ENCODE measurements around the gene PLAGL2. TPM values are rescaled to one million over a fixed set of nuclear protein-coding genes. Genes with fewer than 3 reads are reported as not detected.
A peak's percentile ranks its signal among the peaks of the same experiment; 100 is the strongest.
"Not testable (repeated sequence)": the region's sequence is repeated elsewhere in the genome, so short reads cannot be mapped to it uniquely, and the experiment has no call there.

The PLAGL2 gene
- total and polyA plus RNA-seq, 3 experiments from 2014 or later, result 4.4 to 121 (median 120) TPM

DNA sequence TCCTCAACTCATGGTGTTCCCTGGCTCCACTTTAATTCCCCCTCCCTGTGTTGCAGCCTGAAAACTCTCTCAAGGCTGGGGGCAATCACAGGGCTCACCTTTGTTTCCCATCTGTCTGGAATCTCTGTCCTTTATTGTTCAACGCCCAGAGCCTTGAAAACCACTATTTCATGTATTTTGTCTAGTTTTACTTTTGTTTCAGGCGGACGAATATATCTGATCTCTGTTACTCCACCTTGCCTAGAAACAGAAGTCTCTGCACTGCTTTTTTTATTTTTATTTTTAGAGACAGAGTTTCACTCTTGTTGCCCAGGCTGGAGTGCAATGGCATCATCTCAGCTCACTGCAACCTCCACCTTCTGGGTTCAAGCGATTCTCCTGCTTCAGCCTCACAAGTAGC lies 27.6 kb downstream of the PLAGL2 start:
- CTCF ChIA-PET, result no interaction called here
- DNase-seq, result no peak
- Mint-ChIP-seq H3K36me3 (no peaks in the 10 kb centered on the region), H3K4me1 (no peaks in the 10 kb centered on the region), H3K9me3 (no peaks in the 10 kb centered on the region), H3K4me3 (no peak overlapping the region), H3K27me3 (peaks cover 0 to 2% of the 10 kb centered on the region in 2 donors), H3K27ac (peak overlapping the region in 1 of 8 donors; percentile 71)
- Histone ChIP-seq H3K4me1 (ENCODE audit: insufficient read depth, low read length) (no peaks in the 10 kb centered on the region), H3K36me3 (ENCODE audit: insufficient read depth, low read length) (no peaks in the 10 kb centered on the region), H3K4me3 (ENCODE audit: low read length) (no peak overlapping the region), H3K27me3 (ENCODE audit: insufficient read depth, low read length, poor library complexity, severe bottlenecking) (no peaks in the 10 kb centered on the region), H3K27ac (ENCODE audit: low read depth, low read length) (no peak overlapping the region), H3K9me3 (ENCODE audit: low read length) (no peaks in the 10 kb centered on the region)
- POLR2A ChIA-PET, result no interaction called here

DNA sequence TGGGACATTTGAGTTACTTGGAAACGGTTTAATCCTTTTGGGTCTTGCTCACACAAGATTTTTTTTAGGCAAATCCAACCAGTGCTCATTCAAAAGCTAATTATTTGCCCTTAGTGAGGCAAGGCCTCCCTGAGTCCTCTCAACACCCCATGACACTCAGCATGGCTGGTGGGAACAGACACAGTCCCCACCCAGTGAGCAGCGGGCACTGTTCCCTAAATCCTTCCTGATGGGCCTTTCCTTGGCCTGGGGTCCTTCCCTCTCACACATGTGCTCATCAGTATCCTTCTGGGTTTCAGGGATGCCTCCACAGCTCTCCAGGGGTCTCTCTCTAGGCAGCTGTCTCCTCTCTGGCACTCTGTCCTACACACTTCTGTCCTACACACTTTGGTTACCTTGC lies 28.0 kb downstream of the PLAGL2 start:
- Histone ChIP-seq H3K27ac (ENCODE audit: low read depth, low read length) (no peak overlapping the region), H3K36me3 (ENCODE audit: insufficient read depth, low read length) (no peaks in the 10 kb centered on the region), H3K27me3 (ENCODE audit: insufficient read depth, low read length, poor library complexity, severe bottlenecking) (no peaks in the 10 kb centered on the region), H3K9me3 (ENCODE audit: low read length) (no peaks in the 10 kb centered on the region), H3K4me1 (ENCODE audit: insufficient read depth, low read length) (no peaks in the 10 kb centered on the region), H3K4me3 (ENCODE audit: low read length) (no peak overlapping the region)
- Mint-ChIP-seq H3K27ac (no peak overlapping the region), H3K36me3 (no peaks in the 10 kb centered on the region), H3K27me3 (peaks cover 0 to 2% of the 10 kb centered on the region in 2 donors), H3K9me3 (no peaks in the 10 kb centered on the region), H3K4me3 (no peak overlapping the region), H3K4me1 (no peaks in the 10 kb centered on the region)
- DNase-seq, result no peak
- ChIA-PET POLR2A (no interaction called here), CTCF (no interaction called here)

DNA sequence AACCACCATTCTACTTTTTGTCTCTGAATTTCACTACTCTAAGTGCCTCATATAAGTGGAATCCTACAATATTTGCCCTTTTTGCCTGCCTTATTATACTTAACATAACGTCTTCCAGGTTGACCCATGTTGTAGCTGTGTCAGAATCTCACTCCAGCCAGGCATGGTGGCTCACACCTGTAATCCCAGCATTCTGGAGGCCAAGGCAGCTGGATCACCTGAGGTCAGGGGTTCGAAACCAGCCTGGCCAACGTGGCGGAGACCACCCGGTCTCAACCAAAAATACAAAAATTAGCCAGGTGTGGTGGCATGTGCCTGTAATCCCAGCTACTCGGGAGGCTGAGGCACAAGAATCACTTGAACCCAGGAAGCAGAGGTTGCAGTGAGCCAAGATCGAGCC lies 29.8 kb downstream of the PLAGL2 start:
- not testable (repeated sequence) for H3K4me3 ChIP-seq (ENCODE audit: low read length)

DNA sequence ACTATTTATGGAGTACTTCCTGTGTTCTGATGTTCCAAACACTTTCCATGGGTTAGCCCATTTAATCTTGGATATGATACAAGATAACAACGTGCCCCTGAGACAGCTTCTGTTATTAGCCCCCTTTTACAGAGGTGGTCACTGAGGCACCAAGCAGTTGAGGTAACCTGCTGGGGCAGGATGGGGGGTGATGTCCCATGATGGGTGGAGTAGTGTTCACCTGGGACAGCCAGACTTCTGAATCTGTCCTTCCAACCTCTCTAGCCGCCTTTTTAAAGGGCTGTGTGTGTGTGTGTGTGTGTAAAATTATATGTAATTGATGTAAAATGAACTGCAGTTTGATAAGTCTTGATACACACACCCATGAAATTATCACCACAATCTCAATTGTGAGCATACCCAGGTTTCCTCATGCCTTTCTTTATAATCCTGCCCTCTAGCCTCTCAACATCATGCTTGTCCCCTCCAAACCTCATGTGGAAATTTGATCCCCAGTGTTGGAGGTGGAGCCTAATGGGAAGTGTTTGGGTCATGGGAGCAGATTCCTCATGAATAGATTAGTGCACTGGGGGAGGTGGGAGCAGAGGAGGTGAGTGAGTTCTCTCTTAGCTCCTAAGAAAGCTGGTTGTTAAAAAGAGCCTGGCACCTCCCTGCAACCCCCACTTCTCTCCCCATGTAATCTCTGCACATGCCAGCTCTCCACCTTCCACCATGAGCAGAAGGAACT lies 39.2 kb downstream of the PLAGL2 start:
- Histone ChIP-seq H3K27me3 (ENCODE audit: insufficient read depth, low read length, poor library complexity, severe bottlenecking) (no peaks in the 10 kb centered on the region), H3K4me1 (ENCODE audit: insufficient read depth, low read length) (no peaks in the 10 kb centered on the region), H3K9me3 (ENCODE audit: low read length) (no peaks in the 10 kb centered on the region), H3K36me3 (ENCODE audit: insufficient read depth, low read length) (peaks cover 9% of the 10 kb centered on the region), H3K27ac (ENCODE audit: low read depth, low read length) (no peak overlapping the region), H3K4me3 (ENCODE audit: low read length) (no peak overlapping the region)
- no peaks in the 10 kb centered on the region for H3K4me1 Mint-ChIP-seq
- H3K9me3 Mint-ChIP-seq, result no peaks in the 10 kb centered on the region
- no peak overlapping the region for H3K4me3 Mint-ChIP-seq
- H3K27me3 Mint-ChIP-seq, result no peaks in the 10 kb centered on the region
- ChIA-PET POLR2A (no interaction called here), CTCF (no interaction called here)
- no peak for DNase-seq
- H3K36me3 Mint-ChIP-seq, result peaks cover 4 to 39% (median 17%) of the 10 kb centered on the region in 3 donors
- H3K27ac Mint-ChIP-seq, result peak overlapping the region in 2 of 8 donors; percentile 47 to 77

More for the DNA sequence above, 29.8 kb downstream of the PLAGL2 start:
- H3K4me1 ChIP-seq (ENCODE audit: insufficient read depth, low read length); H3K27me3 ChIP-seq (ENCODE audit: insufficient read depth, low read length, poor library complexity, severe bottlenecking); H3K9me3 ChIP-seq (ENCODE audit: low read length); DNase-seq; H3K27me3 Mint-ChIP-seq; H3K4me3 Mint-ChIP-seq; H3K36me3 Mint-ChIP-seq; H3K4me1 Mint-ChIP-seq; H3K36me3 ChIP-seq (ENCODE audit: insufficient read depth, low read length); H3K27ac ChIP-seq (ENCODE audit: low read depth, low read length); CTCF ChIA-PET; H3K9me3 Mint-ChIP-seq; H3K27ac Mint-ChIP-seq; POLR2A ChIA-PET: not testable (repeated sequence)

DNA sequence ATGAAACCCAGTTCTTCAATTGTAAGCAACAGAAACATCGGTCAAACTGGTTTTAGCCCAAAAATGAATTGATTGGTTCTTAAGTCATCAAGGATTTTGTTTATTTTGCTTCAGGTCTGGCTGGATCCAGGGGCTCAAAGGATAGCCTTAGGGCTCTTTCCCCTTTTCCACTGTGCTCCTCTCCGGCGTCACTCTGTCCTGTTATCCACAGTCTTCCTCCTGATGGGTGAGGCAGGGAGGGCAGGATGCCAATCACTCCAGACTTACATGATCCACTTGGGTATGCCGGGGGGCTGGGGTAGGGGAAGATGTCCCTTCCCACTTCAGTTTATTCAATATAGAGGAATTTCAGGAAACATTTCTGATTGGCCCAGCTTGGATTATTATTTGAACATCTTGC lies 40.0 kb downstream of the PLAGL2 start:
- no peak overlapping the region for H3K4me3 ChIP-seq (ENCODE audit: low read length)
- peak overlapping the region in 3 of 8 donors; percentile 10 to 56 (median 35) for H3K27ac Mint-ChIP-seq
- CTCF ChIA-PET, result no interaction called here
- H3K4me1 Mint-ChIP-seq, result no peaks in the 10 kb centered on the region
- no peaks in the 10 kb centered on the region for H3K4me1 ChIP-seq (ENCODE audit: insufficient read depth, low read length)
- H3K9me3 ChIP-seq (ENCODE audit: low read length), result no peaks in the 10 kb centered on the region
- H3K27me3 ChIP-seq (ENCODE audit: insufficient read depth, low read length, poor library complexity, severe bottlenecking), result no peaks in the 10 kb centered on the region
- H3K9me3 Mint-ChIP-seq, result no peaks in the 10 kb centered on the region
- peaks cover 9% of the 10 kb centered on the region for H3K36me3 ChIP-seq (ENCODE audit: insufficient read depth, low read length)
- POLR2A ChIA-PET, result no interaction called here
- peaks cover 4 to 44% (median 19%) of the 10 kb centered on the region in 3 donors for H3K36me3 Mint-ChIP-seq
- no peaks in the 10 kb centered on the region for H3K27me3 Mint-ChIP-seq
- no peak overlapping the region for H3K27ac ChIP-seq (ENCODE audit: low read depth, low read length)
- DNase-seq, result peak in 1 of 5 donors; percentile 26
- no peak overlapping the region for H3K4me3 Mint-ChIP-seq

DNA sequence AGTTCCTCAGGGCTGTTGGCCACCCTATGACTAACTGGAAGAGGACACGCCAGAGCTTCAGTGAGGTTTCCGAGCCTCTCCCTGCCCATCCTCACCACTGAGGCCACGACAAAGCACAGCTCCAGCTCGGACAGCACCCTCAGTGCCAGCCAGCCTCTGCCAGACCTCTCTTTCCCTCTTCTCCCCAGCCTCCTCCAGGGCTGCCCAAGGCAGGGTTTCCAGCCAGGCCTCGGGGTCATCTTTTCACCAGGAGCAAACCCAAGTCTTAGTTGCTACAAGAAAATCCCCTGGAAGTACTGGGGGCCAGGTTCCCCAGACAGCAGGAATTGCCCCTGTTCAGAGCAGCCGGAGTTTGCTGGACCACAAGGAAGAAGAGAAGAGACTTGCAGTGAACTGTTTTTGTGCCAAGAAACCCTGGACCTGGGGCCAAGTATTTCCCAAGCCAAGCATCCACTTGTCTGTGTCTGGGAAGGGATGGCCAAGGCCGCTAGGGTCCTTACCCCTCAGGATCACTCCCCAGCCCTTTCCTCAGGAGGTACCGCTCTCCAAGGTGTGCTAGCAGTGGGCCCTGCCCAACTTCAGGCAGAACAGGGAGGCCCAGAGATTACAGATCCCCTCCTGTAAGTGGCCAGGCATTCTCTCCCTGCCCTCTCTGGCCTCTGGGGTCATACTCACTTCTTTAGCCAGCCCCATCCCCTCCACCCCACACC lies 41.6 kb downstream of the PLAGL2 start:
- Mint-ChIP-seq H3K4me1 (no peaks in the 10 kb centered on the region), H3K4me3 (no peak overlapping the region), H3K27me3 (peaks cover 0 to 2% of the 10 kb centered on the region in 2 donors), H3K36me3 (peaks cover 4 to 60% (median 28%) of the 10 kb centered on the region in 3 donors), H3K27ac (peak overlapping the region in 5 of 8 donors; percentile 17 to 66 (median 51)), H3K9me3 (no peaks in the 10 kb centered on the region)
- Histone ChIP-seq H3K4me3 (ENCODE audit: low read length) (no peak overlapping the region), H3K36me3 (ENCODE audit: insufficient read depth, low read length) (peaks cover 22% of the 10 kb centered on the region), H3K9me3 (ENCODE audit: low read length) (no peaks in the 10 kb centered on the region), H3K4me1 (ENCODE audit: insufficient read depth, low read length) (no peaks in the 10 kb centered on the region), H3K27ac (ENCODE audit: low read depth, low read length) (no peak overlapping the region), H3K27me3 (ENCODE audit: insufficient read depth, low read length, poor library complexity, severe bottlenecking) (no peaks in the 10 kb centered on the region)
- CTCF ChIA-PET, result no interaction called here
- POLR2A ChIA-PET, result no interaction called here
- peak in 1 of 5 donors; percentile 19 for DNase-seq

DNA sequence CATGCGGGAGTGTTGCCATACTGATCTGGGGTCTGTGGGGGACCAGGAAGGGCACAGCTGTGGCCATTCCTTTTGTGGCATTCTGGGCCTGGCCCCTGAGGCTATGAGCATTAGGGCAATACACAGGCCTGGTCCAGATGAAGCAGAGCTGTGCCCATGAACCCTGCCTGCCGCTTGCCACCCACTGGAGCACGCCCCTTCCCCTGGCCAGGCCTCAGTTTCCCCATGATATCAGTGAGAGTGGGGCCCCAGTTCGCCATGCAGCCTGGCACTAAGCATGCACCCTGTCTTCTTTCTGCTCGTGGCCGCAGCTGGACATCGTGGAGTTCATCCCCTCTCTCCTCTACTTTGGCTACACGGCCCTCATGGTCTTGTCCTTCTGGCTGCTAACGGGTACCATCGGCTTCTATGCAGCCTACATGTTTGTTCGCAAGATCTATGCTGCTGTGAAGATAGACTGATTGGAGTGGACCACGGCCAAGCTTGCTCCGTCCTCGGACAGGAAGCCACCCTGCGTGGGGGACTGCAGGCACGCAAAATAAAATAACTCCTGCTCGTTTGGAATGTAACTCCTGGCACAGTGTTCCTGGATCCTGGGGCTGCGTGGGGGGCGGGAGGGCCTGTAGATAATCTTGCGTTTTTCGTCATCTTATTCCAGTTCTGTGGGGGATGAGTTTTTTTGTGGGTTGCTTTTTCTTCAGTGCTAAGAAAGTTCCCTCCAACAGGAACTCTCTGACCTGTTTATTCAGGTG lies 42.4 kb downstream of the PLAGL2 start:
- Histone ChIP-seq H3K27ac (ENCODE audit: low read depth, low read length) (no peak overlapping the region), H3K27me3 (ENCODE audit: insufficient read depth, low read length, poor library complexity, severe bottlenecking) (no peaks in the 10 kb centered on the region), H3K9me3 (ENCODE audit: low read length) (no peaks in the 10 kb centered on the region), H3K36me3 (ENCODE audit: insufficient read depth, low read length) (peaks cover 23% of the 10 kb centered on the region), H3K4me1 (ENCODE audit: insufficient read depth, low read length) (no peaks in the 10 kb centered on the region), H3K4me3 (ENCODE audit: low read length) (no peak overlapping the region)
- H3K4me3 Mint-ChIP-seq, result no peak overlapping the region
- POLR2A ChIA-PET, result no interaction called here
- peak in 1 of 5 donors; percentile 24 for DNase-seq
- H3K27me3 Mint-ChIP-seq, result peaks cover 0 to 2% of the 10 kb centered on the region in 2 donors
- peaks cover 4 to 66% (median 30%) of the 10 kb centered on the region in 3 donors for H3K36me3 Mint-ChIP-seq
- peak overlapping the region in 4 of 8 donors; percentile 17 to 72 (median 37) for H3K27ac Mint-ChIP-seq
- CTCF ChIA-PET, result no interaction called here
- no peaks in the 10 kb centered on the region for H3K9me3 Mint-ChIP-seq
- no peaks in the 10 kb centered on the region for H3K4me1 Mint-ChIP-seq

DNA sequence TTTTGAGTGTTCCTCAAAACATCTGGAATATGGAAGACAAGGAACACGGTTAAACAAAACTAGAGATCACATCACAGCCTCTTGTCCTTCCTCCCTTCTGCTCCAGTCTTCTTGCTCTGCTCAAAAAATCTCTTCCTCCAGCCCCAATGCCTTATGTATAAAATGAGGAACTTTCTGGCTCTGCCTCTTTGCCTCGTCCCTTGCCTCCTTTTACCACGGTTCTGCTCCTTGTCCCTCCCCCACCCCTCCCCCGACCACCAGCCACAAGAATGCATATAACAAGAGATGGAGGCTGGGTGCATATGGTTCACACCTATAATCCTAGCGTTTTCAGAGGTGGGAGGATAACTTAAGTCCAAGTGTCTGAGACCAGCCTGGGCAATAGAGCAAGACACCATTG lies 43.6 kb downstream of the PLAGL2 start:
- Mint-ChIP-seq H3K27me3 (peaks cover 0 to 2% of the 10 kb centered on the region in 2 donors), H3K4me3 (no peak overlapping the region), H3K36me3 (peaks cover 4 to 77% (median 30%) of the 10 kb centered on the region in 3 donors), H3K9me3 (no peaks in the 10 kb centered on the region), H3K4me1 (no peaks in the 10 kb centered on the region), H3K27ac (peak overlapping the region in 1 of 8 donors; percentile 22)
- DNase-seq, result peak in 1 of 5 donors; percentile 14
- peaks cover 23% of the 10 kb centered on the region for H3K36me3 ChIP-seq (ENCODE audit: insufficient read depth, low read length)
- no peak overlapping the region for H3K4me3 ChIP-seq (ENCODE audit: low read length)
- CTCF ChIA-PET, result no interaction called here
- no peak overlapping the region for H3K27ac ChIP-seq (ENCODE audit: low read depth, low read length)
- POLR2A ChIA-PET, result no interaction called here
- no peaks in the 10 kb centered on the region for H3K4me1 ChIP-seq (ENCODE audit: insufficient read depth, low read length)
- H3K9me3 ChIP-seq (ENCODE audit: low read length), result no peaks in the 10 kb centered on the region
- no peaks in the 10 kb centered on the region for H3K27me3 ChIP-seq (ENCODE audit: insufficient read depth, low read length, poor library complexity, severe bottlenecking)

Measured in CD8-positive, alpha-beta memory T cell (primary cell).